Erythroblast (primary cell): ENCODE data around the gene MCF2L2.

Experiments
- GATA1 ChIP-seq: IDR thresholded peaks from 2 replicates; pipeline ENCODE4 v1.6.1; 2011; ENCODE audit warnings: low read depth, mild to moderate bottlenecking, control low read depth, low read length, moderate library complexity
- POLR2A ChIP-seq: IDR thresholded peaks from 2 replicates; pipeline ENCODE4 v1.6.1; 2011; ENCODE audit warnings: mild to moderate bottlenecking, low read length

DNA sequence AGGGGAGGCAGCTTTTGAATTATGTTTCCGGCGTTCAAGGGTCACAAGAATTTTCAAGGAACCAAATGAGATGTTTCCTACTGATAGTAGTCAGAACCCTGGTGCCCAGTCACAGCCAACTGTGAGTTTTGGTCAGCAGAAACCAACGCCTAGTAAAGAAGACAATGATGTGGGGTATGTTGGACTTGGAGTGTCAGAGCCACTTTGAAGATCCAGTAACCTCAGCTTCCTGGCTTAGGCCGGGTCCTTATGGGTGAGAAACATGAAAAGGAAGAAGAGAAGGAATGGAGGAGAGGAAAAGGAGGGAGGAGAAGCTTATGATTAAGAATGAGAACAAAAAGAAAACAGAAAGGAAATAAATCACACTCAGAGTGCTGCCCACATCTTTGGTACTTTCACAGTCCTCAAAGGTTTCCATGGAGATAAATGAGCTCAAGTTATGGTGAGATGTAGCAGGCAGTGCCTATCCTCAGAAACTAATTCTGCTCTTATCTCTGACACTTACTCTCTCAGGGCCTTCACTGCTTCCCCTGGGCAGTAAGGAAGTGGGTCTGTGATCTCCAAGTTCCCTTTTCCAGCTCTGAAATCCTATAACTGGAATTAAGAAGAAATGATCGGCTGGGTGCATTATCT, 2.0 kb upstream of the MCF2L2 start:
- TF ChIP-seq POLR2A (no peak), GATA1 (no peak)
